H1 (cell line): ENCODE measurements around the gene NT5DC3. TPM values are rescaled to one million over a fixed set of nuclear protein-coding genes. Genes with fewer than 3 reads are reported as not detected.

ENCODE experiments used
- CBX8 ChIP-seq: fragments of 300-800, 300-1000 bp; sonication (generic); IDR thresholded peaks from 2 replicates; pipeline ENCODE4 v1.7.1; 2016; ENCODE audit warnings: low read depth, low read length, borderline replicate concordance
- RXRA ChIP-seq: IDR thresholded peaks from 2 replicates; pipeline ENCODE4 v1.6.1; 2011; ENCODE audit warnings: low read depth, mild to moderate bottlenecking, low read length, moderate library complexity; ENCODE audit not compliant: insufficient read depth
- YY1 ChIP-seq: IDR thresholded peaks from 2 replicates; pipeline ENCODE4 v1.6.1; 2011; ENCODE audit warnings: low read depth, mild to moderate bottlenecking, low read length
- polyA plus RNA-seq, 7 experiments: library from polyadenylated mRNA; depleted of rRNA in 3 of 7; stranded (reverse) in 5 of 7; unstranded in 2 of 7; fragments of >200 nt in 5 of 7; fragments of 200-250 nt in 2 of 7; gene quantifications; 1 replicate in 5 of 7; 2 replicates in 1 of 7; 4 replicates in 1 of 7; pipeline versions ENCODE4 v1.2.1 to v1.2.3, GENCODE V29; 2011 to 2013; ENCODE audit warnings: missing spikeins in 2 of 7, mixed read lengths in 2 of 7
- total RNA-seq: library from RNA; stranded (reverse); fragmentation: NEBNext Ultra II Directional; extraction: Animal tissue kit (Norgen Biotek cat#: 25700); gene quantifications from 2 replicates; pipeline ENCODE4 v1.2.1, GENCODE V29; 2021
- TF ChIP-seq, protein P1 (sequence below), 3 experiments: IDR thresholded peaks; 1 replicate in 2 of 3; 2 replicates in 1 of 3; pipeline versions ENCODE4 v1.5.1 to v1.6.1; 2011; ENCODE audit warnings: low read length in 3 of 3, mild to moderate bottlenecking in 3 of 3, inconsistent platforms in 2 of 3, low read depth in 1 of 3, moderate library complexity in 1 of 3; ENCODE audit not compliant: insufficient read depth in 1 of 3; ENCODE audit errors: control extremely low read depth in 1 of 3

Gene NT5DC3
- total and polyA plus RNA-seq, 2 of the 8 experiments (the other 6 are each of a cell fraction or from before 2014, with no cell fraction given), result 5.4 to 14.8 TPM

DNA sequence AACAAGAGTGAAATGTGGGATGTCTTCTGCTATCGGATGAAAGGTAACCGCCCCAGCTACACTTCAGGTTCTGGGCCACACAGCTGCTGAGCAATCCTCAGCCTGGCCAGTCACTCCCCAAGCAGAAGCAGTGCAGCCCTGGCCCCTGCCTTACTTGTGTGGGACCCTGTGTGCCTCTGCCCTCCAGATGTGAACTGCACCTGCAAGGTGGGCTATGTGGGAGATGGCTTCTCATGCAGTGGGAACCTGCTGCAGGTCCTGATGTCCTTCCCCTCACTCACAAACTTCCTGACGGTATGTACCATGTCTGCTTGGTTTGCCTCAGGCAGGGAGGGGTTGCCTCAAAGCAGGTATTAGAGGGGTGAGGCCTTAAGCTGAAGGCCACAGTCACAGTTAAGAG is 85.6 kb downstream of the NT5DC3 start (continued):
- TF ChIP-seq RXRA (no peak), YY1 (no peak), CBX8 (no peak)
- TF ChIP-seq, protein P1, sequence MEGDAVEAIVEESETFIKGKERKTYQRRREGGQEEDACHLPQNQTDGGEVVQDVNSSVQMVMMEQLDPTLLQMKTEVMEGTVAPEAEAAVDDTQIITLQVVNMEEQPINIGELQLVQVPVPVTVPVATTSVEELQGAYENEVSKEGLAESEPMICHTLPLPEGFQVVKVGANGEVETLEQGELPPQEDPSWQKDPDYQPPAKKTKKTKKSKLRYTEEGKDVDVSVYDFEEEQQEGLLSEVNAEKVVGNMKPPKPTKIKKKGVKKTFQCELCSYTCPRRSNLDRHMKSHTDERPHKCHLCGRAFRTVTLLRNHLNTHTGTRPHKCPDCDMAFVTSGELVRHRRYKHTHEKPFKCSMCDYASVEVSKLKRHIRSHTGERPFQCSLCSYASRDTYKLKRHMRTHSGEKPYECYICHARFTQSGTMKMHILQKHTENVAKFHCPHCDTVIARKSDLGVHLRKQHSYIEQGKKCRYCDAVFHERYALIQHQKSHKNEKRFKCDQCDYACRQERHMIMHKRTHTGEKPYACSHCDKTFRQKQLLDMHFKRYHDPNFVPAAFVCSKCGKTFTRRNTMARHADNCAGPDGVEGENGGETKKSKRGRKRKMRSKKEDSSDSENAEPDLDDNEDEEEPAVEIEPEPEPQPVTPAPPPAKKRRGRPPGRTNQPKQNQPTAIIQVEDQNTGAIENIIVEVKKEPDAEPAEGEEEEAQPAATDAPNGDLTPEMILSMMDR (IDR thresholded peaks at IDR 0.05; ENCODE audit: control extremely low read depth in 1 of 3, insufficient read depth in 1 of 3, low read depth in 1 of 3, low read length in 3 of 3), result no peak
